ENCODE results near the gene FAM187B. TPM values are rescaled to one million over a fixed set of nuclear protein-coding genes. Genes with fewer than 3 reads are reported as not detected.

The FAM187B gene
- total RNA-seq, 1 experiment from 2014 or later, result not detected

- Histone ChIP-seq H3K79me2 (ENCODE audit: low read depth) (no peaks in the 10 kb centered on the region), H3K4me1 (replicated peaks; ENCODE audit: insufficient read depth) (no peaks in the 10 kb centered on the region), H3K4me2 (no peak overlapping the region), H3K9me2 (ENCODE audit: insufficient read depth) (no peaks in the 10 kb centered on the region), H3K9me3 (ENCODE audit: insufficient read depth, low read depth) (peaks cover 4% of the 10 kb centered on the region; the same call in 1 of the 2 replicates), H3K27me3 (ENCODE audit: insufficient read depth, low read depth) (no peaks in the 10 kb centered on the region), H3K36me3 (ENCODE audit: low read depth) (no peaks in the 10 kb centered on the region), H2AFZ (no peak overlapping the region), H3K27ac (no peak overlapping the region), H3K4me3 (no peak overlapping the region), H3F3A (ENCODE audit: insufficient read depth, low read depth) (peaks cover 12% of the 10 kb centered on the region; the same call in 1 of the 2 replicates), H4K20me1 (ENCODE audit: insufficient read depth) (no peaks in the 10 kb centered on the region)
- POLR2A ChIA-PET (ENCODE audit: unreplicated experiment), result no interaction called here
- DNase-seq, result no peak
- intact Hi-C loops (cut with micrococcal nuclease; ENCODE audit: unreplicated experiment), result no loop called here
- no peak for TF ChIP-seq EZH2 (IDR thresholded peaks at IDR 0.05; ENCODE audit: low read depth)
- TF ChIP-seq CTCF (conservative IDR thresholded peaks at IDR 0.05), result no peak
- CTCF ChIA-PET, result no interaction called here
- no TSS peak for BruUV-seq (replicated peaks)
Measured at GRCh38 chr19:35195830-35196229, 32.7 kb downstream of the FAM187B start.

- no peak overlapping the region for H3K4me3 ChIP-seq
- TF ChIP-seq CTCF (conservative IDR thresholded peaks at IDR 0.05) (no peak), EZH2 (IDR thresholded peaks at IDR 0.05; ENCODE audit: low read depth) (no peak)
- no peaks in the 10 kb centered on the region for H4K20me1 ChIP-seq (ENCODE audit: insufficient read depth)
- H3K9me3 ChIP-seq (ENCODE audit: insufficient read depth, low read depth), result peaks cover 4% of the 10 kb centered on the region; the same call in 1 of the 2 replicates
- H3K27ac ChIP-seq, result no peak overlapping the region
- no peak for DNase-seq
- no peak overlapping the region for H3K4me2 ChIP-seq
- H3K4me1 ChIP-seq (replicated peaks; ENCODE audit: insufficient read depth), result no peaks in the 10 kb centered on the region
- peaks cover 12% of the 10 kb centered on the region; the same call in 1 of the 2 replicates for H3F3A ChIP-seq (ENCODE audit: insufficient read depth, low read depth)
- H3K27me3 ChIP-seq (ENCODE audit: insufficient read depth, low read depth), result no peaks in the 10 kb centered on the region
- no peaks in the 10 kb centered on the region for H3K9me2 ChIP-seq (ENCODE audit: insufficient read depth)
- H2AFZ ChIP-seq, result no peak overlapping the region
- POLR2A ChIA-PET (ENCODE audit: unreplicated experiment), result interaction anchor here (0.6 kb wide), 1 partner anchor 187 kb away, joined by 5 read pairs; no protein-coding TSS in a partner anchor
- BruUV-seq (replicated peaks), result no TSS peak
- no peaks in the 10 kb centered on the region for H3K36me3 ChIP-seq (ENCODE audit: low read depth)
- H3K79me2 ChIP-seq (ENCODE audit: low read depth), result no peaks in the 10 kb centered on the region
- CTCF ChIA-PET, result no interaction called here
- intact Hi-C loops (cut with micrococcal nuclease; ENCODE audit: unreplicated experiment), result no loop called here
Measured at GRCh38 chr19:35194012-35194984, 34.2 kb downstream of the FAM187B start.

DNA sequence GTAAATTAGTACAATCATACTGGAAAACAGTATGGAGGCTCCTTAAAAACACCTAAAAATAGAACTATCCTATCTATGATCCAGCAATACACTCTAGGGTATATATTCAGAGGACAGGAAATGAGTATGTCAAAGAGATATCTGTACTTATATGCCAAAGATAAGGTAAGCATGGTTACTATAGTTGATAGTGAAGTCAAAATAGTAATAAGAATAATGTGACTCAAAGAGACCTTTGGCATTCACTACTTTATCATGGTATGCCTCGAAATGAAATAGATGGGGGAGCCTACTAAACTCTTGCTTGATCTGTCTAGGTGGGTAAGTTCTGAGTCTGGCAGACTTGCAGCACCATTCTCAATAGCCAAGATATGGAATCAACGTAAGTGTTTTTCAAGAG, 43.7 kb downstream of the FAM187B start:
- no peaks in the 10 kb centered on the region for H3K9me2 ChIP-seq (ENCODE audit: insufficient read depth)
- POLR2A ChIA-PET (ENCODE audit: unreplicated experiment), result no interaction called here

More for the DNA sequence above, 43.7 kb downstream of the FAM187B start:
- Histone ChIP-seq H2AFZ (no peak overlapping the region), H3K4me1 (replicated peaks; ENCODE audit: insufficient read depth) (no peaks in the 10 kb centered on the region), H3K27ac (no peak overlapping the region), H3K79me2 (ENCODE audit: low read depth) (no peaks in the 10 kb centered on the region), H3K4me2 (no peak overlapping the region), H3K27me3 (ENCODE audit: insufficient read depth, low read depth) (no peaks in the 10 kb centered on the region), H3K36me3 (ENCODE audit: low read depth) (no peaks in the 10 kb centered on the region), H3K4me3 (no peak overlapping the region), H4K20me1 (ENCODE audit: insufficient read depth) (no peaks in the 10 kb centered on the region), H3K9me3 (ENCODE audit: insufficient read depth, low read depth) (no peaks in the 10 kb centered on the region; the same call in 1 of the 2 replicates), H3F3A (ENCODE audit: insufficient read depth, low read depth) (no peaks in the 10 kb centered on the region)
- intact Hi-C loops (cut with micrococcal nuclease; ENCODE audit: unreplicated experiment), result no loop called here
- CTCF ChIA-PET, result no interaction called here
- no TSS peak for BruUV-seq (replicated peaks)
- DNase-seq, result no peak
- TF ChIP-seq CTCF (conservative IDR thresholded peaks at IDR 0.05) (no peak), EZH2 (IDR thresholded peaks at IDR 0.05; ENCODE audit: low read depth) (no peak)

Measured in PC-9 (cell line).